Thyroid gland (tissue), 4 donors: ENCODE measurements around the gene CCDC154.
"Not testable (repeated sequence)": the region's sequence is repeated elsewhere in the genome, so short reads cannot be mapped to it uniquely, and the experiment has no call there.

Experiments
- CTCF ChIP-seq, 6 experiments: fragments of 200-600 bp in 3 of 6; fragments of 450-650 bp in 3 of 6; sonication (generic) in 3 of 6; IDR thresholded peaks; one replicate each; pipeline ENCODE4 v1.5.1; 2016 to 2019; ENCODE audit warnings: antibody characterized with exemption in 6 of 6, mild to moderate bottlenecking in 2 of 6, inconsistent platforms in 1 of 6, moderate library complexity in 1 of 6
- POLR2A ChIP-seq, 2 donors: fragments of 450-650 bp; IDR thresholded peaks; one replicate each; pipeline ENCODE4 v1.6.1; 2017; ENCODE audit warnings: antibody characterized with exemption in 2 of 2, mild to moderate bottlenecking in 2 of 2, moderate library complexity in 1 of 2

- not testable (repeated sequence) for TF ChIP-seq CTCF, POLR2A (IDR thresholded peaks at IDR 0.05)
Observed at GRCh38 chr16:1478937-1479336, 34.6 kb upstream of the CCDC154 start.
